HepG2 (cell line): ENCODE results near the gene ATAD3C. TPM values are rescaled to one million over a fixed set of nuclear protein-coding genes. Genes with fewer than 3 reads are reported as not detected.

Experiments used
- ATF3 ChIP-seq: sonication (generic); formaldehyde crosslinking; IDR thresholded peaks from 2 replicates; pipeline ENCODE4 v1.4.0; 2020; ENCODE audit warnings: missing genetic modification reagents
- BCL3 ChIP-seq: sonication (generic); formaldehyde crosslinking; IDR thresholded peaks from 2 replicates; pipeline ENCODE4 v1.5.1; 2020; ENCODE audit warnings: mild to moderate bottlenecking, missing genetic modification reagents, moderate library complexity
- DRAP1 ChIP-seq: IDR thresholded peaks from 2 replicates; pipeline ENCODE4 v1.6.1; 2016; ENCODE audit warnings: missing genetic modification reagents, missing compliant biosample characterization
- ETV5 ChIP-seq: IDR thresholded peaks from 2 replicates; pipeline ENCODE4 v1.6.1; 2018; ENCODE audit warnings: missing biosample characterization, missing genetic modification reagents, inconsistent platforms, borderline replicate concordance
- FOXM1 ChIP-seq: sonication (generic); formaldehyde crosslinking; IDR thresholded peaks from 2 replicates; pipeline ENCODE4 v1.5.0; 2020; ENCODE audit warnings: missing genetic modification reagents
- GMEB1 ChIP-seq: sonication (generic); formaldehyde crosslinking; IDR thresholded peaks from 2 replicates; pipeline ENCODE4 v1.5.1; 2020; ENCODE audit warnings: missing genetic modification reagents, mild to moderate bottlenecking, borderline replicate concordance
- KIAA2018 ChIP-seq: sonication (generic); formaldehyde crosslinking; IDR thresholded peaks from 2 replicates; pipeline ENCODE4 v1.5.0; 2020; ENCODE audit warnings: mild to moderate bottlenecking, missing genetic modification reagents, borderline replicate concordance
- MIER2 ChIP-seq: IDR thresholded peaks from 2 replicates; pipeline ENCODE4 v1.6.1; 2016; ENCODE audit warnings: missing biosample characterization, missing genetic modification reagents
- RFX3 ChIP-seq: IDR thresholded peaks from 2 replicates; pipeline ENCODE4 v1.6.1; 2016; ENCODE audit warnings: missing biosample characterization, missing genetic modification reagents
- SKI ChIP-seq: fragments of 450-650 bp; IDR thresholded peaks from one replicate; pipeline ENCODE4 v1.6.1; 2018; ENCODE audit warnings: mild to moderate bottlenecking; ENCODE audit not compliant: partially characterized antibody
- SSRP1 ChIP-seq: IDR thresholded peaks from 2 replicates; pipeline ENCODE4 v1.6.1; 2016; ENCODE audit warnings: control low read depth
- TSC22D2 ChIP-seq: sonication (generic); formaldehyde crosslinking; IDR thresholded peaks from 2 replicates; pipeline ENCODE4 v1.5.1; 2020; ENCODE audit warnings: missing genetic modification reagents, mild to moderate bottlenecking, borderline replicate concordance
- ZFP36 ChIP-seq: fragments of 150-350 bp; IDR thresholded peaks from 2 replicates; pipeline ENCODE4 v1.6.1; 2018; ENCODE audit warnings: borderline replicate concordance, low read length, low read depth; ENCODE audit not compliant: partially characterized antibody
- ZMYM2 ChIP-seq: sonication (generic); formaldehyde crosslinking; IDR thresholded peaks from 2 replicates; pipeline ENCODE4 v1.8.0; 2022; ENCODE audit warnings: mild to moderate bottlenecking, missing genetic modification reagents
- ZNF30 ChIP-seq: sonication (generic); formaldehyde crosslinking; IDR thresholded peaks from 2 replicates; pipeline ENCODE4 v1.5.0; 2020; ENCODE audit warnings: mild to moderate bottlenecking, missing genetic modification reagents
- ZNF34 ChIP-seq: sonication (generic); formaldehyde crosslinking; IDR thresholded peaks from 2 replicates; pipeline ENCODE4 v1.4.0; 2020; ENCODE audit warnings: mild to moderate bottlenecking, missing genetic modification reagents, borderline replicate concordance
- ZNF549 ChIP-seq: sonication (generic); formaldehyde crosslinking; IDR thresholded peaks from 2 replicates; pipeline ENCODE4 v1.5.0; 2020; ENCODE audit warnings: missing genetic modification reagents
- ZNF7 ChIP-seq: IDR thresholded peaks from 2 replicates; pipeline ENCODE4 v1.6.1; 2016; ENCODE audit warnings: missing biosample characterization, missing genetic modification reagents
- ZNF720 ChIP-seq: sonication (generic); formaldehyde crosslinking; IDR thresholded peaks from 2 replicates; pipeline ENCODE4 v1.4.0; 2020; ENCODE audit warnings: missing genetic modification reagents
- ZNF816 ChIP-seq: sonication (generic); formaldehyde crosslinking; IDR thresholded peaks from 2 replicates; pipeline ENCODE4 v1.8.0; 2022; ENCODE audit warnings: missing genetic modification reagents, mild to moderate bottlenecking, borderline replicate concordance
- polyA plus RNA-seq, 8 experiments: library from polyadenylated mRNA; depleted of rRNA in 3 of 8; stranded (reverse) in 7 of 8; unstranded in 1 of 8; fragments of >200 nt; fragmentation: Illumina TruSeq in 4 of 8; extraction: Trizol in 4 of 8; gene quantifications; 2 replicates each; pipeline versions ENCODE4 v1.2.1 to v1.2.3, GENCODE V29; 2011 to 2016; ENCODE audit warnings: low read depth in 4 of 8, missing spikeins in 1 of 8, mixed read lengths in 1 of 8; ENCODE audit not compliant: insufficient read depth in 1 of 8
- total RNA-seq, 5 experiments: library from RNA; depleted of rRNA; stranded (reverse); fragments of >200 nt; fragmentation: Illumina TruSeq; extraction: Trizol; gene quantifications; 2 replicates each; pipeline ENCODE4 v1.2.3, GENCODE V29; 2016; ENCODE audit warnings: low read depth in 1 of 5

Gene ATAD3C
- total and polyA plus RNA-seq, 2 of the 13 experiments (the other 11 are each of a cell fraction or from before 2014, with no cell fraction given) = 2.4 to 3.2 TPM

- 0 out of 2 replicates have a peak, but pooled peaks have one; percentile 7 for TF ChIP-seq DRAP1 (CRISPR knock-in tag)
- TF ChIP-seq GMEB1 = no peak
- TF ChIP-seq RFX3 (CRISPR knock-in tag) = no peak
- TF ChIP-seq MIER2 = no peak
- no peak for TF ChIP-seq SKI
- no peak for TF ChIP-seq ZNF30 (CRISPR knock-in tag)
- TF ChIP-seq ZNF34 (CRISPR knock-in tag) = no peak
- peak; percentile 77 for TF ChIP-seq SSRP1 (CRISPR knock-in tag)
- TF ChIP-seq ZFP36 = peak; percentile 11
- TF ChIP-seq ZNF7 (CRISPR knock-in tag) = no peak
- no peak for TF ChIP-seq TSC22D2
- TF ChIP-seq KIAA2018 (CRISPR knock-in tag) = no peak
- peak; percentile 7; the same call in 1 of the 2 replicates for TF ChIP-seq ETV5
- TF ChIP-seq BCL3 (CRISPR knock-in tag) = no peak
- peak; percentile 83; the same call in 1 of the 2 replicates for TF ChIP-seq ZMYM2 (CRISPR knock-in tag)
- no peak for TF ChIP-seq FOXM1 (CRISPR knock-in tag)
- TF ChIP-seq ZNF549 (CRISPR knock-in tag) = no peak
- TF ChIP-seq ZNF816 (CRISPR knock-in tag) = no peak
- TF ChIP-seq ZNF720 (CRISPR knock-in tag) = no peak
- TF ChIP-seq ATF3 (CRISPR knock-in tag) = no peak
These were observed 19.8 kb upstream of the ATAD3C start (continued) for GRCh38 chr1:1429671-1430073.
